Thoracic aorta (tissue), 2 donors: ENCODE results near the gene PLVAP. TPM values are rescaled to one million over a fixed set of nuclear protein-coding genes. Genes with fewer than 3 reads are reported as not detected.
A peak's percentile ranks its signal among the peaks of the same experiment; 100 is the strongest.

Source experiments
- ATAC-seq: fragments of 150-250 bp; one replicate; pipeline ENCODE4 v1.8.0; 2017; ENCODE audit warnings: low read depth; ENCODE audit not compliant: insufficient number of reproducible peaks, low FRiP score
- DNase-seq: peaks from one replicate; pipeline ENCODE4 v3.0.0-alpha.2; 2020; ENCODE audit warnings: low spot score
- H3K27ac ChIP-seq, 2 donors: fragments of 200-600 bp; sonication (generic); 1 replicate in 1 of 2; 2 replicates in 1 of 2; pipeline ENCODE4 v1.5.1; 2016; ENCODE audit warnings: mild to moderate bottlenecking in 2 of 2, moderate library complexity in 2 of 2
- H3K27me3 ChIP-seq: fragments of 200-600 bp; sonication (generic); replicated peaks from 2 replicates; pipeline ENCODE4 v1.6.0; 2016; ENCODE audit warnings: mild to moderate bottlenecking; ENCODE audit not compliant: insufficient read depth
- H3K36me3 ChIP-seq: fragments of 200-600 bp; sonication (generic); one replicate; pipeline ENCODE4 v1.5.1; 2016
- H3K4me1 ChIP-seq, 2 donors: fragments of 200-600 bp; sonication (generic); 1 replicate in 1 of 2; 2 replicates in 1 of 2; pipeline versions ENCODE4 v1.5.1 to v1.6.0; 2016; ENCODE audit warnings: low read depth in 2 of 2, mild to moderate bottlenecking in 1 of 2; ENCODE audit not compliant: control insufficient read depth in 1 of 2
- H3K4me3 ChIP-seq: fragments of 200-600 bp; sonication (generic); 2 replicates; pipeline ENCODE4 v1.5.1; 2016; ENCODE audit warnings: mild to moderate bottlenecking
- H3K9me3 ChIP-seq: fragments of 200-600 bp; sonication (generic); 2 replicates; pipeline ENCODE4 v1.5.1; 2016
- total RNA-seq, 2 donors: library from RNA; depleted of rRNA; stranded (reverse); fragments of >200 nt; gene quantifications; one replicate each; pipeline versions ENCODE4 v1.1.0 to v1.2.3, GENCODE V29; 2016
- TF ChIP-seq, protein P1 (sequence below): fragments of 200-600 bp; sonication (generic); IDR thresholded peaks from one replicate; pipeline ENCODE4 v1.5.1; 2019; ENCODE audit warnings: antibody characterized with exemption

Gene PLVAP
- total RNA-seq, 2 donors from 2014 or later = 120 to 126 TPM

GRCh38 chr19:17324357-17325114 lies 52.6 kb downstream of the PLVAP start:
- Histone ChIP-seq H3K4me1 (peaks cover 17 to 41% of the 10 kb centered on the region in 2 donors), H3K9me3 (no peaks in the 10 kb centered on the region), H3K27ac (no peak overlapping the region), H3K4me3 (no peak overlapping the region), H3K36me3 (peaks cover 16% of the 10 kb centered on the region), H3K27me3 (no peaks in the 10 kb centered on the region)
- DNase-seq (no peak), ATAC-seq (no peak)
- TF ChIP-seq, protein P1, sequence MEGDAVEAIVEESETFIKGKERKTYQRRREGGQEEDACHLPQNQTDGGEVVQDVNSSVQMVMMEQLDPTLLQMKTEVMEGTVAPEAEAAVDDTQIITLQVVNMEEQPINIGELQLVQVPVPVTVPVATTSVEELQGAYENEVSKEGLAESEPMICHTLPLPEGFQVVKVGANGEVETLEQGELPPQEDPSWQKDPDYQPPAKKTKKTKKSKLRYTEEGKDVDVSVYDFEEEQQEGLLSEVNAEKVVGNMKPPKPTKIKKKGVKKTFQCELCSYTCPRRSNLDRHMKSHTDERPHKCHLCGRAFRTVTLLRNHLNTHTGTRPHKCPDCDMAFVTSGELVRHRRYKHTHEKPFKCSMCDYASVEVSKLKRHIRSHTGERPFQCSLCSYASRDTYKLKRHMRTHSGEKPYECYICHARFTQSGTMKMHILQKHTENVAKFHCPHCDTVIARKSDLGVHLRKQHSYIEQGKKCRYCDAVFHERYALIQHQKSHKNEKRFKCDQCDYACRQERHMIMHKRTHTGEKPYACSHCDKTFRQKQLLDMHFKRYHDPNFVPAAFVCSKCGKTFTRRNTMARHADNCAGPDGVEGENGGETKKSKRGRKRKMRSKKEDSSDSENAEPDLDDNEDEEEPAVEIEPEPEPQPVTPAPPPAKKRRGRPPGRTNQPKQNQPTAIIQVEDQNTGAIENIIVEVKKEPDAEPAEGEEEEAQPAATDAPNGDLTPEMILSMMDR = no peak

GRCh38 chr19:17323964-17324332 lies 53.2 kb downstream of the PLVAP start:
- Histone ChIP-seq H3K27me3 (no peaks in the 10 kb centered on the region), H3K4me3 (no peak overlapping the region), H3K4me1 (peaks cover 17 to 41% of the 10 kb centered on the region in 2 donors), H3K27ac (no peak overlapping the region), H3K36me3 (peaks cover 17% of the 10 kb centered on the region), H3K9me3 (no peaks in the 10 kb centered on the region)
- DNase-seq = no peak
- TF ChIP-seq, protein P1 = no peak
- ATAC-seq = no peak

DNA sequence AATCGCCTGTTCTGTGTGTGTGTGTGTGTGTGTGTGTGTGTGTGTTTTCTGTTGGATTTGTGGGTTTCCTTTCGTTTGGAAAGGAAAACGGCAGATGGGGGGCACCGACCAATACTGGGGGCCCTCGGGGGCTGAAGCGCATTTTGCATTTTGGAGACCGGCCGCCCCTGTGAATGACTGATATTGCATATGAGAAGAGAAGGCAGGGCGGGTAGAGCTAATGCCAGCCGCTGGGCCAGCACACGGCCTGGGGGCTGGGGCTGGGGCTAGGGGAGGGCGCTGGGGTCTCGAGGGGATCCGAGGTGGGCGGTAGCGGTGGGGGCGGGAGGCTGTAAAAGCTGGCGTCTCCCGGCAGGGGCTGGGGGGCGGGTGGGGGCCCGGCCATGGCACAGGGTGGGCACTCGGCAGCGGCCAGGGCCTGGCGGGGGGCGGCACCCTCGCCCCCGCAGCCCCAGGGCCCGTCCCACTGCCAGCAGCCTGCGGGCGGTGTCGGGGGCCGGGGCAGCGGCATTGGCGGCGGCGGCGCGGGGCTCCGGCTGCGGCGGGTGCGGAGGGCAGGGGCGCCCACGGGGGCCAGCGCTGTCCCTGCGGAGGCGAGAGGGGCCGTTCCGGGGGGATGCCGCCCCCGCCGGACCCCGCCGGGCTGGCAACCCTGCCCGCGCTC lies 53.7 kb downstream of the PLVAP start:
- Histone ChIP-seq H3K27ac (no peak overlapping the region), H3K4me1 (peaks cover 17 to 41% of the 10 kb centered on the region in 2 donors), H3K9me3 (no peaks in the 10 kb centered on the region), H3K36me3 (peaks cover 21% of the 10 kb centered on the region), H3K27me3 (no peaks in the 10 kb centered on the region), H3K4me3 (peak overlapping the region; percentile 36)
- ATAC-seq (no peak), DNase-seq (no peak)
- TF ChIP-seq, protein P1 = no peak

- H3K27ac ChIP-seq = peak overlapping the region in 1 of 2 donors; percentile 17
- peaks cover 21% of the 10 kb centered on the region for H3K36me3 ChIP-seq
- DNase-seq = no peak
Measured at GRCh38 chr19:17322854-17323253, 54.3 kb downstream of the PLVAP start.

More at GRCh38 chr19:17322854-17323253, 54.3 kb downstream of the PLVAP start:
- Histone ChIP-seq H3K27me3 (no peaks in the 10 kb centered on the region), H3K9me3 (no peaks in the 10 kb centered on the region), H3K4me1 (peaks cover 17 to 41% of the 10 kb centered on the region in 2 donors), H3K4me3 (peak overlapping the region; percentile 36)
- TF ChIP-seq, protein P1 = no peak
- ATAC-seq = no peak
